CD4-positive, alpha-beta T cell treated with Interleukin-10 for 1 hour (primary cell): ENCODE measurements around the gene GPR89A.
"Not testable (repeated sequence)": the region's sequence is repeated elsewhere in the genome, so short reads cannot be mapped to it uniquely, and the experiment has no call there.

Source experiments
- DNase-seq: peaks from one replicate; pipeline ENCODE4 v3.0.0-alpha.2; 2020

The GPR89A gene

DNA sequence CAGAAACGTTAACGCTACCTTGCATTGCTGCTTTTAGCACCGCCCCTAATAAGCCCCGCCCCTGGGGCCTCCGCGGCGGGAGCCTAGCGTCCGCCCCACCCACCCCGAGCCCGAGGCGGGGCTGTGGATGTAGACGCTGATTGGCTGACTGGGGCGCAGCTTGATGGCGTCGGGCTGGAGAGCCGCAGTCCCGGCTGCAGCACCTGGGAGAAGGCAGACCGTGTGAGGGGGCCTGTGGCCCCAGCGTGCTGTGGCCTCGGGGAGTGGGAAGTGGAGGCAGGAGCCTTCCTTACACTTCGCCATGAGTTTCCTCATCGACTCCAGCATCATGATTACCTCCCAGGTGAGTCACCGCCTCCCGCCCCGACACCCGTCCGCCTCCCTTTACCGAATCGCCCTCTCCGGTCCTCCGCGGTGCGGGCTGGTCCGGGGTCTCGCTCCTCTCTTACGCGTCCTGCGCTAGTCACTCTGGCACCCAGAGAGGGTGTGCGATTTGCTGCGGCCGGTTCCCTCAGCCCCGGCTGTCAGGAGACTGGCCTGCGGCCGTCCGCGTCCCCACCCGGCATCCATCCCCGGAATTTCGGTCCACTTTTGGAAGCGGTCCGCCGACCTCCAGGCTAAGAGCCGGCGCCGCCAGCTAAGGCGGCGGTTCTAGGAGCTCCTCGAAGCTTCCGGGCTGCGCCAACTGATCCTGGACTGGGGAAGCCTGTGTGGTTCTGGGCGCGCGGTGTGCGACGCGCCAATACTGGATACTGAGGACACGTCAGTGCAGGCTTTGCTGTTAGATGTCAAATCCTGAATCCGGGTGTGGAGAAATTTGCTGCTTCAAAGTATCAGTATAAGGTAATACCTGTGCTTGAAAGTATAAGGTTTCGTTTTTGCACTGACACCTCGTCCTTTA, at the start of gene GPR89A:
TSS of gene GPR89A (plus strand) at position 156 of the 901 bp plus-strand sequence. CDS start at position 302, 146 bp downstream.
- peak; percentile 97 for DNase-seq

DNA sequence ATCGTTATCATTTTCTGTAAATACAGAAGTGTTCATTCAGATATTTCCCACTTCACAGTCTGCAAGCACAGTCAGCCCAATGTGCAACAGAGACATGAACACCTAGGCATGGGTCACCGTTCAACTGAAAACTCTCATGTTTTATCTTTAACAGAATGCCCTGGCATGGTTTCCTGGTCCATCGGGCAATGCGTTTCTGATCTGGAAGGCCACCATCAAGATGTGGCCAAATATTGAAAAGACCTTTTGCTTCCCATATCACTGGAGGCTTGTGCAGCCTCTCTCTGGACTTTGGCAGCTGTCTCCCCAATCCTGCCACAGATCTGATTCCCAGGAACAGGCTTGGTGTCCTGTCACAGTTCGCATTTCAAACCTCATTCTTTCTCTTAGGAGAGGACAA, 21.0 kb upstream of the GPR89A start:
- DNase-seq = not testable (repeated sequence)

DNA sequence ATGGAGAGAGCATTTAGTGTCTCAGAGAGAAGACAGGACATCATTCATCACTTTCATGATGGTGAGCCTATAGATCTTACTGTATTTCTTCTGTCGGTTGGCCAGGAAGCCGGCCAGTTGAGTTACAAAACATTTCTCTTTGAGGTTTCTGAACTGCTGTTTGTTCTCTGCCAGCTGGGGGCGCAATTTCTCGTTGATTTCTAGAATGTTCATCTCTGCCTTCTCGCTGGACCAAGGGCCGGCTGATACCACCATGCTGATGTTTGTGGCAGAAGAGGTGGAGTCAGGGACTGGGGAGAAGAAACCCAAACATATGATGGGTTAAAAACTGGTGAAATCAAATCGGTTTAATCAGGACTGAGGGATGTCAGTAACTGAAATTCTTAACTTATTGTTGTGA, 17.0 kb upstream of the GPR89A start:
- peak; percentile 56 for DNase-seq

DNA sequence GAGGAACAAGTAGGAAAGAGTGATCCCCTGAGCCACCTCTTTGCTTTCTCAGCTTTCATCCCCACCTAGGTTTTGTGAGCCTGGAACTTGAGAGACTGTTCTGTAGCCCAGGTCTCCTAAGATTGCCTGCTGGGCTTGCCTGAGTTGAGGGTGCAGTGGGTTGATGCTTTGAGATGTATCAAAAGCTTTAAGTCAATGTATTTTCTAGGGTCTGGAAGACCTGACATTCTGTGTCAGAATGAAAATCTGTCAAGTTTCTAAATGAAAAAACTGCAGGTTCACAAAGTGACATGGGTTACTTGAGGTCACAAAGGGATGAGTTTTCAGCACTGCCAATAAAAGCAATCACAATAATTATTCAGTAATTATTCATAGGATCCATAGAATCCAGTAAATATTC, 15.4 kb upstream of the GPR89A start:
- DNase-seq = not testable (repeated sequence)

DNA sequence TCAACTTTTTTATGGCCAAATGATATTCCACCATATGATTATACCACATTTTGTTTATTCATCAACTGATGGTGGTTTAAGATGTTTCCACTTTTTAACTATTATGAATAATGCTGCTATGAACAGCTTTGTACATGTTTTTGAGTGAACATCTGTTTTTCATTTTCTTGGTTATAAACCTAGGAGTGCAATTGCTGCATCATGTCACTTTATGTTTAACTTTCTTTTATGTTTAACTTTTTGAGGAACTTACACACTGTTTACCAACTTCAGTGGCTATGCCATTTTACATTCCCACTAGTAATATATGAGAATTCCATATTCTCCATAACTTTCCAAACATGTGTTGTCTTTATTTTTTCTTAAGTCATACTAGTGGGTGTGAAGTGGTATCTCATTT, 12.4 kb upstream of the GPR89A start:
- DNase-seq = not testable (repeated sequence)

DNA sequence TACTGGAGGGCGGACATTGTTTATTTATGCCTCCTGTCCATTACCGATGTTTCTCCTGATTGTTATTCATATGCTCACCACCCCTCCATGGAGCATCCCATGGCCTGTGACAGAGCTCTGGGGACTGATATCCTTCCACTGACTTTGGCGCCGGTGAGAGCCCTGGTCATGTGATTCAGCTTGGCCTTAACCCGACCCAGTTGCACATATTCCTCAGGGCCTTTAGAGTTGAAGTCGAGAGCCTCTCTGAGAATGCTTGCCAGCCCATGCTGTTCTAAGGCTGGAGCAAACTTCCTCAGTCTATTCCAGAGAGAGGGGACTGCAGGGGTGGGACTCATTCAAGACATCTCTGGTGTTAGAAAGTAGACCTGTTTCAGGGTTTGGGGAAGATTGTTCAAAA, 11.6 kb upstream of the GPR89A start:
- DNase-seq = not testable (repeated sequence)

DNA sequence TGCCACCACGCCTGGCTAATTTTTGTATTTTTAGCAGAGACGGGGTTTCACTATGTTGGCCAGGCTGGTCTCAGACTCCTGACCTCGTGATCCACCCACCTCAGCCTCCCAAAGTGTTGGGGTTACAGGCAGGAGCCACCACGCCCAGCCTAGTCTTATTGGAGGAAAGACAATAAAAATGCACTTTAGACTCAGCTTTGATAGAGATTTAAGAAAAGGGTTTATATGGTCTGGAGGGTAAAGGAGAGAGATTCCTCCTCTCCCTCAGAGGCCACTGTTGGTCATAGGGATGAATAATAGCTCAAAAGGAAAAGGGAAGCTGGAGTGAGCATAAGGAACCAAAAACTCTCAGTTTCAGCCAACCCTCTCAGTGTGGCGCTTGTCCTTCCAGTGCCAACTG, 8.4 kb upstream of the GPR89A start:
- not testable (repeated sequence) for DNase-seq

DNA sequence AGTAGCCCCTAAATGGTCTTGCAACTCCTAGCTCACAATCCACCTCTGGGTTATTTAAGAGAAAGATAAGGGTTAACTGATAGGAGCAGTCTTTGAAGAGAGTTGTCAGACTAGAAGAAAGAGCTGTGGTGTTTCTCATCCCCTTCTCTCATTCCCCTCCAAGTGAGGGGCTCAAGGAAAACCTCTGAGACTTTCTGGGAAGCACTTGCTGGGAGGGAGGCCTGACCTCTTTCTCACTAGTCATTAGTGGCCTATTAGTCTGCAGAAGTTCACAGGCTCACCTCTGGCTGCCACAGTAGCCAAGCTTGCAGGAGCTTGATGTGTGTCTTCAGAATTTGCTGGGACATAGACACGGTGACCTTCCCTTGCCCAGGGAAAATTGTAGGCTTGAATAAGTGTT, 6.2 kb upstream of the GPR89A start:
- DNase-seq = no peak

DNA sequence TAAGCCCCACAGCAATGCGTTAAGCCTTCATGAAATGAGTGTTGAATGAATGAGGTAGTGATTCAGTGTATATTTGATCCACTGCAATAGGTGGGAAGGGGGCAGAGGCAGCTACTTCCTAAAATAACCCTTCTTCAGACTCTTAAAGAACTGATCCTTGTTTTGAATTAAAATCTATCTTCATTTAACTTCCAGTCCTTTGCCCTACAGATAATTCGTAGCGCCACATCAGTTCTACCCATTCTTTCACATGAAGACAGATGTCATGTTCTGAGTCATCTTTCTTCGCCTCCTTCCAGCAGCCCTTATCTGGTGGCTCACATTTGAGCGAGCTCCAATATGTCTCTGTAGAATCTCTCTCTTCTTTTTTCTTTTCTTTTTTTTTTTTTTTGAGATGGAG, 948 bp upstream of the GPR89A start:
- DNase-seq = not testable (repeated sequence)

DNA sequence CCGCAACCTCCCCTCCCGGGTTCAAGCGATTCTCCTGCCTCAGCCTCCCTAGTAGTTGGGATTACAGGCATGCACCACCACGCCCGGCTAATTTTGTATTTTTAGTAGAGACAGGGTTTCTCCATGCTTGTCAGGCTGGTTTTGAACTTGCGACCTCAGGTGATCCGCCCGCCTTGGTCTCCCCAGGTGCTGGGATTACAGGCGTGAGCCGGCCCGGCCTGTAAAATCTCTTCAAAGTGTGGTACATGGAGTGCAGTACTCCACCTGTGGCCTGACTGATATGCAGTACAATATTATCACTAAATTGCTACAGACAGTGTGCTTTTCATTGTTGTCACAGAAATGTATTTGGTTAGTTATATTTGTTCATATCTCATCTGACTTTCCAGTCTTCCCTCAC, 499 bp upstream of the GPR89A start:
- DNase-seq = not testable (repeated sequence)

DNA sequence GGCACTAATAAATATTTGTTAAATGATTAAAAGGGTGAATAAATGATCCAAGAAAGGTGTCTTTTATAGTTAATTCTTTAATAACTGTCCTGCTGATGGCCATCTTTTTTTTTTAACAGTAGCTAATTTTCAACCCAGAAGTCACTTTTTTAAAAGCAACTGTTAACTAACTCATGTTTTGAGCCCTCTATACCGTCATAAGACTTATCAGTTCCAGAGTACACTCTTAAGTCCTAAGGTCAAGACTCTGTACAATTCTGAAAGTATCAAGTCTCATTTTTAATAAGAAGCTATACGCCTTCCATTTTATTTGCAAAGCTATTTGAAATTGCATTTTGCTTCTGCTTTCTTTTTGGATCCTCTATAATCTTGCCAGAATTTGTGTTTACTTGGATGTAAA, 3.0 kb downstream of the GPR89A start:
- DNase-seq = not testable (repeated sequence)

DNA sequence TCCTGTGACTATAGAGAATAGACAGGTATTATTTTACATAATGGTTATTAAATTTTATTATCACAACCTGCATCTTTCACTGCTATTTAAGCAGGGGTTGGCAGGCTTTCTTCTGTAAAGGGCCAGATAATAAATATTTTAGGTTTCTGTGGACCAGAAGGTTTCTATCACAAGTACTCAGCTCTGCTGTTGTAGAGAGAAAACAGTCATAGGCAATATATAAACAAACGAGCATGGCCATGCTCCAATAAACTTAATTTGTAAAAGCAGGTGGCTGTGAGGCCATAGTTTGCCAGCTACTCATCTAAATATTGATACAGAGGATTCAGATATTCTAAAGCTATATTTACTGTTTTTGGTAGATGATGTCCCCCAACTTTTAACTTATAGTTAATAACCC, 12.3 kb downstream of the GPR89A start:
- DNase-seq = not testable (repeated sequence)

DNA sequence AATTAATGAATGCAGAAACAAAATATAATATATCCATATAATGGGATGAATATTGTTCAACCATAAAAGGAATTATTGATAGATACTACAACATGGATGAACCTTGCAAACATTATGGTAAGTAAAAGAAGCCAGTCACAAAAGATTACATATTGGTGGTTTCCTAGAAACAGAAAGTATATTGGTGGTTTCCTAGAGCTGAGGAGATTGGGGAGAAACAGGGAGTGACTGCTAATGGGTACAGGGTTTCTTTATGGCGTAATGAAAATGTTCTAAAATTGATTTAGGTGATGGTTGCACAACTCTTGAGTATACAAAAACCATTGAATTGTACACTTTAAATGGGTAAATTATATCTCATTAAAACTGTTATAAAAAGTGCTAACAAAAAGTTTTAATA, 14.4 kb downstream of the GPR89A start:
- not testable (repeated sequence) for DNase-seq

DNA sequence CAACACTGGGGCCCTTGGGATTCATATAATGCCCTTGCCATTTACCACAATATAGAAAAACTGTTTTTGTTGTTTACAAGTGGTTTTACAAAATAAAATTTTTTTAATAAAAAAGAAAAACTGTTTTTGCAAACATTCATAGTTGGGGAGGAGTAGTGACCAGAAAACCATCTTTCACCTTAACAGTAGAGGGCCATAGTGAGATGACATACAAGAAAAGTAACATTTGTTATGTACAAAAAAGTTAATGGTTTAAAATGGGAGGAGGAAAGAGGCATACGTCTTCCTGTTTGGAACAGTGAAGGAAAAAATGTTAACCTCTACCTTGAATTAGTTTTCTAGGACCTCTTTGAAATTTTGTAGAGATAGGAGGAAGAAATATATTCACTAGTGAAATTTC, 28.4 kb downstream of the GPR89A start:
- DNase-seq = not testable (repeated sequence)

DNA sequence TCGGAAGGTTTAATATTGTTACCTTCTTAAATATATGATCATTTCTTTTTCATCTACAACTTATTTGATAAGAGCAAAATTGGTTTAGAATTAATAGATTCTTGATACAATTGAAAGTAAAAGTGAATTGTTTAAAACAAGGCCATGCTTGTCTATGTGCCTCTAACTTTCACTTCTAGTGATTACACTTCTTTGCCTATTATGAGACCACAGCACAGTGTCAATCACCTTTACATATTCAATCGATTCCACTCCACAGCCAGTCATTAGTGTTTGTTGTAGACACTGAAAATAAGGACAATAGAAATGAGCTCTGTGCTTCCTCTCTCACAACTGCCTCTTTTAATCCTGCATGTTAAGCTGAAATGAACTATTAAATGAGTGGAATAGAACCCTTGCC, 34.1 kb downstream of the GPR89A start:
- DNase-seq = not testable (repeated sequence)

DNA sequence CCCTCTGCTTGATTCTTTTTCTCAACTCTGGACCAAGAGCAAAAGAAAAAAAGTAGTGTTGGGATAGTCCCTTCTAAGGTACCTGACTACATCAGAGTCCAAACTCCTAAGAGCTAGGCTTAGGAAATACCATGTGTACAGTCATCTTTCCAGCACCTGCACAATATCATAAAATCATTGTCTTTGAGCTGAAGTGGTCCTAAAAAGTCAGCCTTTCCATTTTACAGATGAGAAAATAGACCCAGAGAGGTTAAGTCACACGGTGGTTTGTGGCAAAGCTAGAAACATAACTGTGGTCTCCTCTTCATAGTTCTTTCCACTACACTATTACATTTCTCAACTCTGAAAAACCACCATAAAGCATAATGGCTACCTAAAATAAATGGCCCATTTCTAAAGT, 36.2 kb downstream of the GPR89A start:
- not testable (repeated sequence) for DNase-seq

DNA sequence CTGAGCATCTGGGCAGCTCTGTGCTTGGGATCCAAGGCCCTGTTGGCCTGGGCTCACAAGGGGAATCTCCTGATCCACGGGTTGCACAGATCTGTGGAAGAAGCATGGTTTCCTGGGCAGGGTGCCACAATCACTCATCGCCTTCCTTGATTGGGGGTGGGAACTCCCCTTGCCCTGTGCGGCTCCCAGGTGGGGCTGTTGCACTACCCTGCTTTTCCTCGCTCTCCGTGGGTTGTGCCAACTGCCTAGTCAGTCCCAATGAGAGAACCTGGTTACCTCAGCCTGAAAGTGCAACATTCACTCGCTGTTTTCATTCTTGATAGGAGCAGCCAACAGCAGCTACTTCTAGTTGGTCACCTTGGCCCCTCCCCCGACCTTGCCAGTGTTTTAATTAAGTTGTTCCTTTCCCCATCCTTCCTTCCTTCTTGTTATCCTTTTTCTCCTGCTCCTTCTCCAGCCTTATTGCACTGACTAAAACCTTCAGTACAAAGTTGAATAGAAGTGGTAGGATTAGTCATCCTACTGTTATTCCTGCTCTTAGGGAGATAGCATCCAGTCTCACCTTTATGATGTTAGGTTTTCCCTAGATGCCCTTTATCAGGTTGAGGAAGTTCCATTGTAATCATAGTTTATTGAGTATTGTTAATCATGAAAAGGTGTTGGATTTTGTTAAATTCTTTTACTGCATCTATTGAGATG, 48.6 kb downstream of the GPR89A start:
- DNase-seq = not testable (repeated sequence)

DNA sequence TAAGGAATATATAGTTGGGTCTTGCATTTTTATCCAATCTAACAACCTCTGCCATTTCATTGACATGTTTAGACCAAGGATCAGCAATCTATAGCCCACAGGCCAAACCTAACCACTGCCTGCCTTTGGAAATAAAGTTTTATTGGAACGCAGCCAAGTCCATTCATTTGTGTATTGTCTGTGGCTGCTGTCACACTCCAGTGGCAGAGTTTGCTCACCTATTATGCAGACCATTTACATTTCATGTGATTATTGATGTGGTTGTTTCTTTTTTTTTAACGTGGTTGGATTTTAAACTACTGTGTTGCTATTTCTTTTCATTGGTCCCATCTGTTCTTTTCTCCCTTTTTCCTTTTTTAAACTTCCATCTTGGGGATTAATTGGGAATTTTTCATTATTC, 54.7 kb downstream of the GPR89A start:
- not testable (repeated sequence) for DNase-seq

DNA sequence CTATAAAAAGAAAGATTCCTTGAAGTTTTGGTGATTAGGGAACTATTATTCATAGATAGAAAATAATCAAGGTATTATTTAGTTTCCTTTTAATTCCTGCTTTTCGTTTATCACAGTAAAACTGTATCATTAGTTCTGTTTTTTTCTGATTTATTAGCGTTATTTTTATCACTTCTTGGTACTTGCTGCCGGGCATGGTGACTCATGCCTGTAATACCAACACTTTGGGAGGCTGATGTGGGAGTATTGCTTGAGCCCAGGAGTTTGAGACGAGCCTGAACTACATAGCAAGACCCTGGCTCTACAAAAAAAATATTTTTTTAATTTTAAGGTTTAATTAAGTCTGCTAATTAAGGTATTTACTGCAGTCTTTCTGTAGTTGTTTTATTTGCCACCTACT, 57.2 kb downstream of the GPR89A start:
- not testable (repeated sequence) for DNase-seq

DNA sequence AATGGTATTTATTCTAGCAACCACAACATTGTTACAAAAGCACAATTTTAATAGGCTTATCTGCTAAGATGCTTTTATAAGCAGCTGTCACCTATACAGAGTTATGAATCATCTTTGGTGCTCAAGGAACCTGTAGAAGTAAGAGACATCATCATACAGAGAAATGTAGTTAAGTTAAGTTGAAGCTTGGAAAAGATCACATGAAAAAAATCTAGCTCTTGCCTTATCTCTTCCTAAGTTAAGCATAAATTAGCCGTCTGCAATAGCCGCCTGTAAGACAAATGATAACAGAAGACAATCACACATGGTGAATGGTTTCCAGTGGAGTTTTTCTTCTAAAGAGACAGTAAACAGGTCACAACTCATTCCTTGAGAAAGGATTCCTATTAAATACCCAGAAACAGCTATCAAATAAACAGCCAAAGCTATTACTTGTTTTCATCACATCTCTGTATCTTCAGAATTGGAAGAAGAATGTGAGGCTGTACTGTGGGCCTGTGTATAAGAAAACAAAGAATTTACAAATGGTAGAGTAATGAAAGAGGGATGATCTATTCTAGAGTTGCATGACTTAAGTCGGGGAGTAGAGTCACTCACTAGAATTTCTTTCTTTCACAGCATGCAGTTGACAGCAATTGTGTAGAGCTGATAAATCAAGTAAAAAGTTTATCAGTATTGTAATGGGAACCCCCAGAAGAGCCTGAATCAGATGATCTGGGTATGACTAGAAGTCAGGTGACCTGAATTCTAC, 63.4 kb downstream of the GPR89A start:
- not testable (repeated sequence) for DNase-seq

DNA sequence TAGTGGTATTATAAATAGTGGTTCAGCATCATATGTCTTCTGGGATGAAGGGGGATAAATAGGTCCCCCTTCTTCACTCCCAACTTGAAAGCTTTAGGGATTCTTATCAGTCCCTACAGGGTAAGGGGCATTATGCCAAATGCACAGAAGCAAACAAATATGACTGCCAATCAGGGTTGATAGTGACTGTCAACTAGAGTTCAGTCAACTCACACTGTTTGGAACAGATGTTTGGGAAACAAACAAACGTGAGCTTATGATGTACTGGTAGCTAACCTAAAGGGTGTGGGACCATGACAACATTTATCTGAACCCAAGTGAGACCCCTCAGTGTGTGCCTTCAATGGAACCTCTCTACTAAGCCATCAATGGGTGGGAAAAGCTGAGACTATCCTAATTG, 65.4 kb downstream of the GPR89A start:
- DNase-seq = not testable (repeated sequence)

DNA sequence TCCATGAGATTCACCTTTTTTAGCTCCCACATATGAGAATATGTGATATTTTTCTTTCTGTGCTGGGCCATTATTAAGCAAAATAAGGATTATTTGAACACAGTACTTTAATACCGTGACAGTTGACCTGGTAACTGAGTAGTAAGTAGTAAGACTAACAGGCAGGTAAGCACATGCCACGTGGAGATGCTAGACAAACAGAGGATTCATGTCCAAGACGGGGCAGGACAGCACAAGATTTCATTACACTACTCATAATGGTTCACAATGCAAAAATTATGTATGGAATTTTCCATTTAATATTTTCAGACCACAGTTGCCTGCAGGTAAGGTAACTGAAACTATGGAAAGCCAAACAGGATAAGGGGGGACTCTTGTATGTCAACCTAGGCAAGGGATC, 77.1 kb downstream of the GPR89A start:
- not testable (repeated sequence) for DNase-seq

DNA sequence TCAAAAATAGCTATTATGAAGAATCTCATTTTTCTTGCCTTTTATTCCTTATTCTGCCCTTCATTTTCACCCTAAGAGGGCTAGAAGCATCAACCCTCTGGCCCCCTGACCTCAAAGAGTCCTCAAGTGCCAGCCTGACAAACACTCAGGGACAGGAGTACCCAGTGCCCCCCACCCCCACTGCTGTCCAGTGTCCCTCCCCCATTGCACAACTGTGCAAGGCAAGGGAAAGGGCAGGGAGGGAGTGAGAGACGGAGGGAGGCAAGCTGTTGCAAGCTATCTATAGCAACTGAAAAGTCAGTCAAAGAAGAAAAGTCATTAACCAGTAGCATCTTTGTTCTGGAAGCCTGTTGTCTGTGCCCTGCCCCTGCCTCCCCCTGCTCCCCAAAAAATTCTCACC, 78.3 kb downstream of the GPR89A start:
- DNase-seq = not testable (repeated sequence)
